ENCODE measurements around the gene FTCDNL1. TPM values are rescaled to one million over a fixed set of nuclear protein-coding genes. Genes with fewer than 3 reads are reported as not detected.

The FTCDNL1 gene
- 2.0 and 2.1 TPM in 2 replicates for total RNA-seq

GRCh38 chr2:199850718-199851500 lies at the start of gene FTCDNL1:
TSS of gene FTCDNL1 (minus strand) at chr2:199851192. CDS start at chr2:199848962, 2,230 bp downstream.
- Mint-ChIP-seq H3K9me3 (no peaks in the 10 kb centered on the region), H3K36me3 (ENCODE audit: low read depth) (no peaks in the 10 kb centered on the region), H3K27ac (peak within 1 kb of the TSS; percentile 90), H3K4me1 (peaks cover 6% of the 10 kb centered on the region), H3K27me3 (peaks cover 9% of the 10 kb centered on the region), H3K4me3 (peak within 1 kb of the TSS; percentile 92)
- DNase-seq, result peak; percentile 93
- intact Hi-C loops (cut with micrococcal nuclease), result loop anchor here (1.0 kb wide), 1 partner anchor 60 kb away; the partner anchor contains the start of gene C2orf69

- no peaks in the 10 kb centered on the region for H3K36me3 Mint-ChIP-seq (ENCODE audit: low read depth)
- peaks cover 29% of the 10 kb centered on the region for H3K27me3 Mint-ChIP-seq
- no peaks in the 10 kb centered on the region for H3K4me1 Mint-ChIP-seq
These were observed 45.6 kb upstream of the FTCDNL1 start for GRCh38 chr2:199896617-199897016.

GRCh38 chr2:199895406-199895805 lies 44.4 kb upstream of the FTCDNL1 start:
- H3K4me3 Mint-ChIP-seq, result no peak overlapping the region
- intact Hi-C loops (cut with micrococcal nuclease), result no loop called here
- no peaks in the 10 kb centered on the region for H3K4me1 Mint-ChIP-seq
- H3K9me3 Mint-ChIP-seq, result peaks cover 5% of the 10 kb centered on the region
- no peak overlapping the region for H3K27ac Mint-ChIP-seq
- H3K27me3 Mint-ChIP-seq, result peaks cover 30% of the 10 kb centered on the region
- no peaks in the 10 kb centered on the region for H3K36me3 Mint-ChIP-seq (ENCODE audit: low read depth)
- no peak for DNase-seq

More at GRCh38 chr2:199896617-199897016, 45.6 kb upstream of the FTCDNL1 start:
- Mint-ChIP-seq H3K4me3 (no peak overlapping the region), H3K9me3 (no peaks in the 10 kb centered on the region), H3K27ac (no peak overlapping the region)
- no peak for DNase-seq
- intact Hi-C loops (cut with micrococcal nuclease), result no loop called here

GRCh38 chr2:199883474-199884212 lies 32.7 kb upstream of the FTCDNL1 start:
- no peak overlapping the region for H3K27ac Mint-ChIP-seq
- peaks cover 13% of the 10 kb centered on the region for H3K27me3 Mint-ChIP-seq

GRCh38 chr2:199882667-199883066 lies 31.7 kb upstream of the FTCDNL1 start:
- H3K36me3 Mint-ChIP-seq (ENCODE audit: low read depth), result no peaks in the 10 kb centered on the region
- H3K9me3 Mint-ChIP-seq, result peaks cover 12% of the 10 kb centered on the region
- peaks cover 12% of the 10 kb centered on the region for H3K27me3 Mint-ChIP-seq
- intact Hi-C loops (cut with micrococcal nuclease), result no loop called here
- H3K4me3 Mint-ChIP-seq, result no peak overlapping the region
- no peak overlapping the region for H3K27ac Mint-ChIP-seq
- no peaks in the 10 kb centered on the region for H3K4me1 Mint-ChIP-seq
- no peak for DNase-seq

More at GRCh38 chr2:199883474-199884212, 32.7 kb upstream of the FTCDNL1 start:
- intact Hi-C loops (cut with micrococcal nuclease), result no loop called here
- H3K4me1 Mint-ChIP-seq, result no peaks in the 10 kb centered on the region
- H3K9me3 Mint-ChIP-seq, result peaks cover 12% of the 10 kb centered on the region
- no peak overlapping the region for H3K4me3 Mint-ChIP-seq
- no peak for DNase-seq
- no peaks in the 10 kb centered on the region for H3K36me3 Mint-ChIP-seq (ENCODE audit: low read depth)

- Mint-ChIP-seq H3K27me3 (peaks cover 9% of the 10 kb centered on the region), H3K9me3 (peaks cover 8% of the 10 kb centered on the region), H3K4me1 (no peaks in the 10 kb centered on the region), H3K4me3 (no peak overlapping the region), H3K27ac (no peak overlapping the region), H3K36me3 (ENCODE audit: low read depth) (no peaks in the 10 kb centered on the region)
- DNase-seq, result no peak
- intact Hi-C loops (cut with micrococcal nuclease), result no loop called here
These were observed 24.4 kb upstream of the FTCDNL1 start for GRCh38 chr2:199875400-199875799.

- Mint-ChIP-seq H3K9me3 (peaks cover 8% of the 10 kb centered on the region), H3K27me3 (peaks cover 15% of the 10 kb centered on the region), H3K27ac (no peak overlapping the region), H3K4me1 (no peaks in the 10 kb centered on the region), H3K4me3 (no peak overlapping the region), H3K36me3 (ENCODE audit: low read depth) (no peaks in the 10 kb centered on the region)
- no peak for DNase-seq
- intact Hi-C loops (cut with micrococcal nuclease), result no loop called here
These were observed 23.2 kb upstream of the FTCDNL1 start for GRCh38 chr2:199874209-199874608.

- Mint-ChIP-seq H3K27ac (no peak overlapping the region), H3K4me3 (no peak overlapping the region), H3K36me3 (ENCODE audit: low read depth) (no peaks in the 10 kb centered on the region), H3K27me3 (peaks cover 33% of the 10 kb centered on the region), H3K4me1 (no peaks in the 10 kb centered on the region), H3K9me3 (peaks cover 8% of the 10 kb centered on the region)
- intact Hi-C loops (cut with micrococcal nuclease), result no loop called here
- no peak for DNase-seq
These were observed 19.6 kb upstream of the FTCDNL1 start for GRCh38 chr2:199870581-199870980.

GRCh38 chr2:199869653-199870052 lies 18.7 kb upstream of the FTCDNL1 start:
- Mint-ChIP-seq H3K4me1 (no peaks in the 10 kb centered on the region), H3K27me3 (peaks cover 39% of the 10 kb centered on the region), H3K4me3 (no peak overlapping the region), H3K9me3 (peaks cover 8% of the 10 kb centered on the region), H3K27ac (no peak overlapping the region), H3K36me3 (ENCODE audit: low read depth) (no peaks in the 10 kb centered on the region)
- intact Hi-C loops (cut with micrococcal nuclease), result no loop called here
- no peak for DNase-seq

- Mint-ChIP-seq H3K27ac (no peak overlapping the region), H3K4me3 (no peak overlapping the region), H3K4me1 (no peaks in the 10 kb centered on the region), H3K27me3 (peaks cover 41% of the 10 kb centered on the region), H3K36me3 (ENCODE audit: low read depth) (no peaks in the 10 kb centered on the region), H3K9me3 (peaks cover 5% of the 10 kb centered on the region)
- DNase-seq, result no peak
- intact Hi-C loops (cut with micrococcal nuclease), result no loop called here
These were observed 18.2 kb upstream of the FTCDNL1 start for GRCh38 chr2:199869227-199869541.

GRCh38 chr2:199868431-199869226 lies 17.6 kb upstream of the FTCDNL1 start:
- intact Hi-C loops (cut with micrococcal nuclease), result no loop called here
- H3K4me3 Mint-ChIP-seq, result no peak overlapping the region
- no peaks in the 10 kb centered on the region for H3K4me1 Mint-ChIP-seq
- no peaks in the 10 kb centered on the region for H3K9me3 Mint-ChIP-seq
- H3K36me3 Mint-ChIP-seq (ENCODE audit: low read depth), result no peaks in the 10 kb centered on the region
- no peak overlapping the region for H3K27ac Mint-ChIP-seq
- H3K27me3 Mint-ChIP-seq, result peaks cover 46% of the 10 kb centered on the region
- DNase-seq, result no peak

GRCh38 chr2:199865905-199866304 lies 14.9 kb upstream of the FTCDNL1 start:
- no peak for DNase-seq
- no peak overlapping the region for H3K27ac Mint-ChIP-seq
- H3K4me3 Mint-ChIP-seq, result no peak overlapping the region
- intact Hi-C loops (cut with micrococcal nuclease), result no loop called here
- no peaks in the 10 kb centered on the region for H3K36me3 Mint-ChIP-seq (ENCODE audit: low read depth)
- no peaks in the 10 kb centered on the region for H3K4me1 Mint-ChIP-seq
- H3K27me3 Mint-ChIP-seq, result peaks cover 55% of the 10 kb centered on the region
- no peaks in the 10 kb centered on the region for H3K9me3 Mint-ChIP-seq

- no peaks in the 10 kb centered on the region for H3K36me3 Mint-ChIP-seq (ENCODE audit: low read depth)
- DNase-seq, result no peak
- no peak overlapping the region for H3K27ac Mint-ChIP-seq
- no peaks in the 10 kb centered on the region for H3K4me1 Mint-ChIP-seq
- intact Hi-C loops (cut with micrococcal nuclease), result no loop called here
- no peak overlapping the region for H3K4me3 Mint-ChIP-seq
- peaks cover 47% of the 10 kb centered on the region for H3K27me3 Mint-ChIP-seq
- H3K9me3 Mint-ChIP-seq, result no peaks in the 10 kb centered on the region
These were observed 11.8 kb upstream of the FTCDNL1 start for GRCh38 chr2:199862788-199863187.
